Measurements from ENCODE around the gene AKT1S1.
A peak's percentile ranks its signal among the peaks of the same experiment; 100 is the strongest.

The AKT1S1 gene

GRCh38 chr19:49908480-49909420, 31.6 kb upstream of the AKT1S1 start:
- DNase-seq = no peak

GRCh38 chr19:49907745-49908446, 30.7 kb upstream of the AKT1S1 start:
- DNase-seq = no peak

- peak in 13 of 51 donors; percentile 9 to 65 (median 31) for DNase-seq
These were observed 29.9 kb upstream of the AKT1S1 start for GRCh38 chr19:49906879-49907564.

- no peak for DNase-seq
These were observed 27.0 kb upstream of the AKT1S1 start for GRCh38 chr19:49904136-49904535.

GRCh38 chr19:49896863-49897621, 19.9 kb upstream of the AKT1S1 start, which contains the start of gene IL4I1:
Gene IL4I1, minus strand, starts transcription at chr19:49896887. Its CDS starts 727 bp downstream, at chr19:49896160.
- peak in 6 of 51 donors; percentile 1 to 33 (median 14) for DNase-seq

- DNase-seq = no peak
These were observed 18.6 kb upstream of the AKT1S1 start for GRCh38 chr19:49895566-49896297.

GRCh38 chr19:49894879-49895565, 17.9 kb upstream of the AKT1S1 start:
- no peak for DNase-seq

GRCh38 chr19:49894011-49894664, 17.0 kb upstream of the AKT1S1 start:
- DNase-seq = no peak

GRCh38 chr19:49892716-49893115, 15.6 kb upstream of the AKT1S1 start:
- DNase-seq = no peak

GRCh38 chr19:49891393-49891792, 14.2 kb upstream of the AKT1S1 start:
- DNase-seq = no peak

- DNase-seq = peak in 2 of 51 donors; percentile 5 to 32
These were observed 13.5 kb upstream of the AKT1S1 start for GRCh38 chr19:49890349-49891311.

- peak in 39 of 51 donors; percentile 6 to 76 (median 28) for DNase-seq
These were observed 12.7 kb upstream of the AKT1S1 start for GRCh38 chr19:49889687-49890348.

- no peak for DNase-seq
These were observed 12.0 kb upstream of the AKT1S1 start for GRCh38 chr19:49889038-49889686.

GRCh38 chr19:49888510-49888824, 11.3 kb upstream of the AKT1S1 start:
- no peak for DNase-seq

GRCh38 chr19:49887665-49888509, 10.7 kb upstream of the AKT1S1 start:
- no peak for DNase-seq
